GM18861 (cell line): ENCODE measurements around the gene TAF4B.

Experiments
- ATAC-seq: cut with Tn5 transposase; IDR thresholded peaks from one replicate; pipeline ENCODE4 v1.9.1; 2021; ENCODE audit not compliant: unreplicated experiment

The TAF4B gene

GRCh38 chr18:26304511-26304910, 78.3 kb downstream of the TAF4B start:
- ATAC-seq = no peak

DNA sequence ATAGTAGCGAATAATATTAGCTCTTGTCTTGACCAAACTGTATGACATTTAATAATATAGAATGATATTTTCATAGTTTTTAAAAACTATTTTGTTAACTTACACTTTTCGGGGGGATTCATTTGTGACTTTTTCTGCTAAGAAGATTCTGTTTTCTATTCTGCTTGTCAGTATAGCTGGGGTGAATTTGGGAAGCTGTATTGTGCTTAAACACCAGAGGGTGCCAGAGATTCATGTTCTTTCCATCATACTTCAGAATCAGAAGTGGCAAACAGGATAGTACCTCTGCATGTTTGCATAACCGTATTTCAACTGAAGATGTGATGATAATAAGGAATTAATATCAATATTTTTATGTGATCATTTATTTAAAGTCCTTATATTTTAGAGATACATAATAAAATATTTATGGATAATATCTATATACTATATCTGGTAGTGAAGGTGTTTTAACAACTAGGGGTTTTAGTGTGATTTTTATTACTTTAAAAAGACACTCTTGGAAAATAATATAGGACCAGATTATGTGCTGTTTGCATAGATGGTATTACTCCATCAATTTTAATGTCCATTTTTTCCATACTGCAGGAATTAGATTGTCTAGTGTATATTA, 81.0 kb downstream of the TAF4B start:
- ATAC-seq = peak; percentile 86

GRCh38 chr18:26309281-26309680, 83.0 kb downstream of the TAF4B start:
- no peak for ATAC-seq

DNA sequence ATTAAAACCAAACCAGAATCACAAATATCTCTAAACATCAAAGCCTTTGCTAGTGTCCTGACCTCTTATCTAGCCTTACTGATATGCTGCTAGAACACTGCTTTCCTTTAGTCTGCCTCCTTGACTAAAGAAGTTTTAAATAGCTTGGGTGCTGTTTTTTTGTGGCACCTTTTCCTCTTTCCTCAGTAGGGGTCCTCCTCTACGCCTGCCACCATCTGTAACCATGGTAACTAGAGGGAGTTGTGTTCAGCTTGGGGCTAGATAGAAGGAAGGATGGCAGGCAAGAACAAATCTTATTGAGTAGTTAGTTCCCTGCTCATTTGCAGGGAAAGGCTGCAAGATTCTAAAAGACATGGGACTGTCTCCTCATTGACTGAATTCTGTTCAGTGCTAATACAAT, 86.0 kb downstream of the TAF4B start:
- ATAC-seq = no peak

DNA sequence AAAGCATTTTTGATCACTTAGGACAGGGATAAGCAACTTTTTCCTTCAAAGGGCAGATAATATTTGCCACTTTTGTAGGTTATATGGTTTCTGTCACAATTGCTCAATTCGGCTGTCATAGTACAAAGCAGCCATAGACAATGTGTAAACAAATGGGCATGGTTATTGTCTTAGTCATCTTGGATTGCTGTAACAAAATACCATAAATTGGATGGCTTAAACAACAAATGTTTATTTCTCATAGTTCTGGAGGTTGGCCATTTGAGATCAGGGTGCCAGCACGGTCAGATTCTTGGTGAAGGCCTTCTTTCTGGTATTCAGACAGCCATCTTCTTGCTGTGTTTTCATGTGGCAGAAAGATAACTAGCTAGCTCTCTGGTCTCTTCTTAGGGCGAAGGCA, 91.2 kb downstream of the TAF4B start:
- no peak for ATAC-seq

- ATAC-seq = no peak
Observed at GRCh38 chr18:26320686-26321085, 94.4 kb downstream of the TAF4B start.

- no peak for ATAC-seq
Observed at GRCh38 chr18:26322890-26323653, 96.8 kb downstream of the TAF4B start.

DNA sequence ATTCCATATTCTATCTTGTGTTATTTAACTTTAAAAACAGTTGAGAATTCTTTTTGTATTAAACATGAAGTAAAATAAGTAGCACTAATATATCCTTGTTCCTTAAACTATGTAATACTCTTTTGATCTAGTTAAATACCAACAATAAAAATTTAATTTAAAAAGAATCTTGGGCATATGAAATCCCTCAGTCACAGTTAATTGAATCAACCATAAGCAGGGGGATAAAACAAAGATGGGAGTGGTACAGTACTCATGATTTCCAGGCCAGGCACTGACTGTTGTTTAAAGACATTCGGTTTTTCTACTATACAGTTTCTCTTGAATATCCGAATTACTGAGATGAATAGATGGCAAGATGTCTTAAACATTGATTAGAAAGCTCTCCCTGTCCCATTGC, 99.5 kb downstream of the TAF4B start:
- ATAC-seq = no peak

DNA sequence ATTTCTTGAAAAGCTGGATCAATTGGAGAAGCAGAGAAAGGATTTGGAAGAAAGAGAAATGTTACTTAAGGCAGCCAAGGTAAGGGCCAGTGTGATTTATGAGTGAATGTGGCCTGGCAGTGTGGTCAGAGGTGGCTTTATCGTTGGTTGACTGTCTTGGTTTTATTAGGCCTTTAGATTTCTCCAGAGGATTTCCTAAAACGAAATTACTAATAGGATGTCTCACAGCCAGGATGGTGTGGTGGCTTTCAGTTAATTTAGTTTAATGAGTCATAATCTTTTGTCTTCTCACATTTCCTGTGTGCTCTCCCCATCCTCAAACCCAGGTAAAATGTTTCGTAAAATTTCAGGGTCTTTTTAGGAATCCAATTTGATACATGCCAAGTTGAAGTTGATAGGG, 100.8 kb downstream of the TAF4B start:
- ATAC-seq = no peak

- no peak for ATAC-seq
Observed at GRCh38 chr18:26332991-26333390, 106.7 kb downstream of the TAF4B start.

GRCh38 chr18:26335156-26335555, 108.9 kb downstream of the TAF4B start:
- no peak for ATAC-seq

DNA sequence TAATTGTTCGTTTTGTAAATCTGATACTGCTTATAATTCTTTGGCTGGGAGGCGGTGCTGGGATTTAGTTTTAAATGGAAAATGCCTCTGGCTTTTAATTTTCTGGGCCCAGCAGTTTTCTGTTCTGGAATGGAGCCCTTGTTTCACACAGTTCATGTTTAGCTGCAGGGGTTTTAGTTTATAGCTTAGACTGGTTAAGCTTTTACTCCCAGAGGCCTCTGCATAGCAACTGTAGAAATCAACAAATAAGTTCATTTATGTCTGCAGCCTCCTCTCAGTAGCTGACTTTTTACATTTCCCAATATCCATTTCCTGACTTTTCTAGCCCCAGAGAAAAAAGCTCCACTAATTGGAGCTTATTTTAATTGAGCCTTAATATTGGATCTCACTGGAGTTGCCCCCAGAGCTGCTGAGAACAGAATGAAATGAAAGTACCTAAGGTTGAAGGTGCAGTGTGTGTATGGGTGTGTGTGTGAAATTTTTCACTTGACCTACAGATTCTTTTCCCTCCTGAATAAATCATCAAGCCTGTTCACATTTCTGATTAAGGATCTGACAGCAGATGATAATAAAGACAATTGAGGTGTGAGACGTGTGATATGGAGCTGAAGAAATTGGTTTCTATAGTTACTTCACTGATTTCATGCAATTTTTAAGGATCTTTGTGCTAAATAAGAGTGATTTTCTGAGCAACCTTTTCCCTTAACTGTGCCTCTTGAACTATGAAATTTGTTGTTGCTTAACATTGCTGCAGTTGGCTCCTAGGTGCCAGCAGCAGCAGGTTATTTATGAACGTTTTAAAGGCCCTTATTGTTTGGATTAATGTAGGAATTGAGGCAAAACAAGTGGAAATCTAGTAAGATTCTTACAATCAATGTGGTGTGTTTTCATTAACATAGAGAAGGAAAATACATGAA, 109.6 kb downstream of the TAF4B start:
- ATAC-seq = no peak

GRCh38 chr18:26336572-26336971, 110.3 kb downstream of the TAF4B start:
- ATAC-seq = no peak

DNA sequence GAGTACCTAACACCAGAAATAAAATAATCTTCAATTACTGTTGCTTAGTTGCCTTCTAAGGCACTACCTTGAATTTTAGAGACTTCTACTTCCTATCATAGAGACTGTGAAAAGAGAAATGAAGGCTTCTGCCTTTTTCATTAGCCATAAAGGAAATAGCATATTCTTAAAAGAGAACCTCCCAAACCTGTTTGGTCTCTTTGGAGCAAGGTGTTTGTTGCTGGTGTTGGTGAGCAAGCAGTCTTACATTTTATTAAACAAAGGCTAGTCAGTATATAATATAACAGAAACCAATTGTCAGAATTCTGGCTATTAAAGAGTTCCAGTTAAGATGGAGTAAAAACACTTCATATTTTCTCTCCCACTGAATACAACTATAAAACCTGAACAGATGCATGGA, 116.4 kb downstream of the TAF4B start:
- ATAC-seq = no peak

DNA sequence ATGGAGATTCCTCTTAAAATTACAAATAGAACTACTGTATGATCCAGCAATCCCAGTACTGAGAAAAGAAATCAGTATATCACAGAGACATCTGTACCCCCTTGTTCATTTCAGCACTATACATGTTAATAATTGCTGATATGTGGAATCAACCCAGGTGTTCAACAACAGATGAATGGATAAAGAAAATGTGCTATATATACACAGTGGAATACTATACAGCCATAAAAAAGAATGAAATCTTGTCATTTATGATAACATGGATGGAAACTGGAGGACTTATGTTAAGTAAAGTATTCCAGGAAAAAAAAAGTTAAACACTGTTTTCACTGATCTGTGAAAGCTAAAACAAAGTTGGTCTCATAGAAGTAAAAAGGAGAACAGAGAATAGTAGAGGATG, 124.7 kb downstream of the TAF4B start:
- no peak for ATAC-seq

GRCh38 chr18:26356045-26356785, 130.0 kb downstream of the TAF4B start:
- no peak for ATAC-seq

GRCh38 chr18:26357960-26358359, 131.7 kb downstream of the TAF4B start:
- no peak for ATAC-seq

DNA sequence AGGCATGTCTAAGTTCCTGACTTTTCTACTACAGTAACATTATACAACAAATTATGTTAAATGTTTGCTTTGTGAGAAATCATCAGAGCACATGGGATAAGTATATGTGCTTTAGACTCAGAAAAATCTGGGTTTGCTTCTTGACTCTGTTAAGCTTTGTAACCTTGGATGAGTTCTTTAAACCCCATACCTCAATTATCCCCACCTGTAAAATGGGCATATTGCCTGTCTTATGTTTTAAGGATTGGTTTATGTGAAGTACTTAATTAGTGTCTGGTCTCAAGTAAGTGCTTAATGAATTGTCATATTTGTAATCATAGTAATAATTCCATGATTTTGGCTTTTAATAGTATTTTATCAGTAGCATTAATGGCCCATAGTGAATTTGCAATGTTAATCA, 135.8 kb downstream of the TAF4B start:
- ATAC-seq = no peak

DNA sequence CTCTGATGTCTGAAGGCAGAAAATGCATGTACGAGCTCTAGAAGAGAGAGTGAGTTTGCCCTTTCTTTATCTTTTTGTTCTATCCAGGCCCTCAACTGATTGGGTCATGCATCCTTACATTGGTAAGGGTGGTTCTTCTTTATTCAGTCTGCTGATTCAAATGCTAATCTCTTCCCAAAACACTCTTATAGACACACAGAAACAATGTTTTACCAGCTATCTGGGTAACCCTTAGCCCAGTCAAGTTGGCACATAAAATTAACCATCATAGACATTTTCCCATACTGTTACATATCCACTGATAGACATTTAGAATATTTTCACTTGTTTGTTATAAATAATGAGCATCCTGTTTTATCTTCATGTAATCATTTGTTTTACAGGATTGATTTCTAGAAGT, 141.2 kb downstream of the TAF4B start:
- ATAC-seq = no peak

GRCh38 chr18:26370037-26370436, 143.8 kb downstream of the TAF4B start:
- ATAC-seq = no peak

- ATAC-seq = no peak
Observed at GRCh38 chr18:26376105-26376504, 149.9 kb downstream of the TAF4B start.
